HepG2 (cell line): Measurements from ENCODE around the gene EFCAB11. TPM values are rescaled to one million over a fixed set of nuclear protein-coding genes. Genes with fewer than 3 reads are reported as not detected.

ENCODE experiments used
- CBX5 ChIP-seq: sonication (generic); formaldehyde crosslinking; IDR thresholded peaks from 2 replicates; pipeline ENCODE4 v1.4.0; 2020; ENCODE audit warnings: missing genetic modification reagents, borderline replicate concordance
- CREB1 ChIP-seq, 2 experiments: fragments of 450-650 bp in 1 of 2; IDR thresholded peaks; 2 replicates each; pipeline ENCODE4 v1.6.1; 2016 to 2017; ENCODE audit warnings: control low read depth in 1 of 2, mild to moderate bottlenecking in 1 of 2, missing compliant biosample characterization in 1 of 2, missing genetic modification characterization in 1 of 2
- CTCF ChIP-seq: sonication (generic); formaldehyde crosslinking; IDR thresholded peaks from 2 replicates; pipeline ENCODE4 v1.5.0; 2020; ENCODE audit warnings: mild to moderate bottlenecking, missing genetic modification reagents, moderate library complexity
- FOSL1 ChIP-seq: sonication (generic); formaldehyde crosslinking; IDR thresholded peaks from 2 replicates; pipeline ENCODE4 v1.9.0; 2021; ENCODE audit warnings: missing genetic modification reagents, borderline replicate concordance
- FOXC1 ChIP-seq: sonication (generic); formaldehyde crosslinking; IDR thresholded peaks from 2 replicates; pipeline ENCODE4 v1.8.0; 2022; ENCODE audit warnings: mild to moderate bottlenecking, missing genetic modification reagents, borderline replicate concordance
- GMEB1 ChIP-seq: sonication (generic); formaldehyde crosslinking; IDR thresholded peaks from 2 replicates; pipeline ENCODE4 v1.5.1; 2020; ENCODE audit warnings: missing genetic modification reagents, mild to moderate bottlenecking, borderline replicate concordance
- HNRNPUL1 ChIP-seq: fragments of 200-400 bp; formaldehyde crosslinking; IDR thresholded peaks from 2 replicates; pipeline ENCODE4 v1.6.1; 2017; ENCODE audit warnings: low read depth, mild to moderate bottlenecking, low read length, moderate library complexity
- MIER3 ChIP-seq: IDR thresholded peaks from 2 replicates; pipeline ENCODE4 v1.6.1; 2016; ENCODE audit warnings: missing compliant biosample characterization, borderline replicate concordance
- RCOR2 ChIP-seq: IDR thresholded peaks from 2 replicates; pipeline ENCODE4 v1.6.1; 2016; ENCODE audit warnings: missing biosample characterization, missing genetic modification reagents
- SP2 ChIP-seq: sonication (generic); formaldehyde crosslinking; IDR thresholded peaks from 2 replicates; pipeline ENCODE4 v1.5.1; 2020; ENCODE audit warnings: mild to moderate bottlenecking, missing genetic modification reagents
- ZNF468 ChIP-seq: sonication (generic); formaldehyde crosslinking; IDR thresholded peaks from 2 replicates; pipeline ENCODE4 v1.8.0; 2022; ENCODE audit warnings: mild to moderate bottlenecking, moderate library complexity, missing genetic modification reagents
- ZNF513 ChIP-seq: sonication (generic); formaldehyde crosslinking; conservative IDR thresholded peaks from 2 replicates; pipeline ENCODE4 v1.5.0; 2020; ENCODE audit warnings: missing genetic modification reagents
- ZNF770 ChIP-seq: sonication (generic); formaldehyde crosslinking; IDR thresholded peaks from 2 replicates; pipeline ENCODE4 v1.5.0; 2020; ENCODE audit warnings: mild to moderate bottlenecking, missing genetic modification reagents
- ZNF782 ChIP-seq: sonication (generic); formaldehyde crosslinking; IDR thresholded peaks from 2 replicates; pipeline ENCODE4 v1.4.0; 2020; ENCODE audit warnings: missing genetic modification reagents, mild to moderate bottlenecking, borderline replicate concordance
- polyA plus RNA-seq, 8 experiments: library from polyadenylated mRNA; depleted of rRNA in 3 of 8; stranded (reverse) in 7 of 8; unstranded in 1 of 8; fragments of >200 nt; fragmentation: Illumina TruSeq in 4 of 8; extraction: Trizol in 4 of 8; gene quantifications; 2 replicates each; pipeline versions ENCODE4 v1.2.1 to v1.2.3, GENCODE V29; 2011 to 2016; ENCODE audit warnings: low read depth in 4 of 8, missing spikeins in 1 of 8, mixed read lengths in 1 of 8; ENCODE audit not compliant: insufficient read depth in 1 of 8
- total RNA-seq, 5 experiments: library from RNA; depleted of rRNA; stranded (reverse); fragments of >200 nt; fragmentation: Illumina TruSeq; extraction: Trizol; gene quantifications; 2 replicates each; pipeline ENCODE4 v1.2.3, GENCODE V29; 2016; ENCODE audit warnings: low read depth in 1 of 5
- TF ChIP-seq, protein P1 (sequence below): sonication (generic); formaldehyde crosslinking; IDR thresholded peaks from 2 replicates; pipeline ENCODE4 v1.5.0; 2020; ENCODE audit warnings: missing genetic modification reagents
- TF ChIP-seq, protein P2 (sequence below): sonication (generic); formaldehyde crosslinking; conservative IDR thresholded peaks from 2 replicates; pipeline ENCODE4 v1.8.0; 2022; ENCODE audit warnings: mild to moderate bottlenecking, moderate library complexity, missing genetic modification reagents

EFCAB11 gene
- total and polyA plus RNA-seq, 2 of the 13 experiments (the other 11 are each of a cell fraction or from before 2014, with no cell fraction given), result 8.2 to 31.5 TPM

- peak; percentile 42; the same call in 1 of the 2 replicates for TF ChIP-seq CTCF (CRISPR knock-in tag)
- TF ChIP-seq FOSL1 (CRISPR knock-in tag), result no peak
- peak; percentile 18; the same call in 1 of the 2 replicates for TF ChIP-seq CBX5
- no peak for TF ChIP-seq ZNF468 (CRISPR knock-in tag)
- TF ChIP-seq ZNF782 (CRISPR knock-in tag), result no peak
- 0 out of 2 replicates have a peak, but pooled peaks have one; percentile 60 for TF ChIP-seq ZNF513
- TF ChIP-seq SP2, result peak; percentile 72
- 0 out of 2 replicates have a peak, but pooled peaks have one; percentile 53 for TF ChIP-seq ZNF770 (CRISPR knock-in tag)
- TF ChIP-seq, protein P1, sequence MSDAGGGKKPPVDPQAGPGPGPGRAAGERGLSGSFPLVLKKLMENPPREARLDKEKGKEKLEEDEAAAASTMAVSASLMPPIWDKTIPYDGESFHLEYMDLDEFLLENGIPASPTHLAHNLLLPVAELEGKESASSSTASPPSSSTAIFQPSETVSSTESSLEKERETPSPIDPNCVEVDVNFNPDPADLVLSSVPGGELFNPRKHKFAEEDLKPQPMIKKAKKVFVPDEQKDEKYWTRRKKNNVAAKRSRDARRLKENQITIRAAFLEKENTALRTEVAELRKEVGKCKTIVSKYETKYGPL (CRISPR knock-in tag), result no peak
- peak; percentile 91; the same call in 1 of the 2 replicates for TF ChIP-seq FOXC1 (CRISPR knock-in tag)
- 0 out of 2 replicates have a peak, but pooled peaks have one; percentile 52 for TF ChIP-seq RCOR2 (CRISPR knock-in tag)
- peak; percentile 38; the same call in 1 of the 2 replicates for TF ChIP-seq HNRNPUL1
- peak; percentile 84; the same call in 1 of the 2 replicates for TF ChIP-seq GMEB1 (CRISPR knock-in tag)
- TF ChIP-seq CREB1 (IDR thresholded peaks at IDR 0.05), result peak; percentile 54
- peak; percentile 24; the same call in 1 of the 2 replicates for TF ChIP-seq CREB1 (CRISPR knock-in tag; IDR thresholded peaks at IDR 0.05)
- TF ChIP-seq, protein P2, sequence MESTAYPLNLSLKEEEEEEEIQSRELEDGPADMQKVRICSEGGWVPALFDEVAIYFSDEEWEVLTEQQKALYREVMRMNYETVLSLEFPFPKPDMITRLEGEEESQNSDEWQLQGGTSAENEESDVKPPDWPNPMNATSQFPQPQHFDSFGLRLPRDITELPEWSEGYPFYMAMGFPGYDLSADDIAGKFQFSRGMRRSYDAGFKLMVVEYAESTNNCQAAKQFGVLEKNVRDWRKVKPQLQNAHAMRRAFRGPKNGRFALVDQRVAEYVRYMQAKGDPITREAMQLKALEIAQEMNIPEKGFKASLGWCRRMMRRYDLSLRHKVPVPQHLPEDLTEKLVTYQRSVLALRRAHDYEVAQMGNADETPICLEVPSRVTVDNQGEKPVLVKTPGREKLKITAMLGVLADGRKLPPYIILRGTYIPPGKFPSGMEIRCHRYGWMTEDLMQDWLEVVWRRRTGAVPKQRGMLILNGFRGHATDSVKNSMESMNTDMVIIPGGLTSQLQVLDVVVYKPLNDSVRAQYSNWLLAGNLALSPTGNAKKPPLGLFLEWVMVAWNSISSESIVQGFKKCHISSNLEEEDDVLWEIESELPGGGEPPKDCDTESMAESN (CRISPR knock-in tag), result peak; percentile 75
- TF ChIP-seq MIER3 (CRISPR knock-in tag), result peak; percentile 37; the same call in 1 of the 2 replicates
Measured at GRCh38 chr14:89955745-89956660, 1.5 kb upstream of the EFCAB11 start, which contains the start of gene TDP1 (continued).
